Neuron (in vitro differentiated cells): ENCODE data around the gene GSTA2.
"Not testable (repeated sequence)": the region's sequence is repeated elsewhere in the genome, so short reads cannot be mapped to it uniquely, and the experiment has no call there.

Experiments
- H2AFZ ChIP-seq: one replicate; pipeline ENCODE4 v1.6.1; 2013; ENCODE audit warnings: low read depth, mild to moderate bottlenecking, inconsistent platforms, low read length, moderate library complexity
- H3K27me3 ChIP-seq: one replicate; pipeline ENCODE4 v1.6.1; 2013; ENCODE audit warnings: low read length; ENCODE audit not compliant: insufficient read depth
- H3K36me3 ChIP-seq: one replicate; pipeline ENCODE4 v1.6.1; 2013; ENCODE audit warnings: low read length; ENCODE audit not compliant: insufficient read depth
- H3K4me1 ChIP-seq: one replicate; pipeline ENCODE4 v1.6.1; 2013; ENCODE audit warnings: low read length; ENCODE audit not compliant: insufficient read depth
- H3K4me3 ChIP-seq: 2 replicates; pipeline ENCODE4 v1.5.1; 2013; ENCODE audit warnings: mild to moderate bottlenecking, low read length, moderate library complexity
- H3K9me3 ChIP-seq: one replicate; pipeline ENCODE4 v1.6.1; 2013; ENCODE audit warnings: low read length

Gene GSTA2

GRCh38 chr6:52749556-52750152 is 13.6 kb downstream of the GSTA2 start:
- Histone ChIP-seq H2AFZ (no peak overlapping the region), H3K27me3 (no peaks in the 10 kb centered on the region), H3K36me3 (no peaks in the 10 kb centered on the region), H3K4me3 (no peak overlapping the region), H3K4me1 (no peaks in the 10 kb centered on the region), H3K9me3 (no peaks in the 10 kb centered on the region)

- H3K4me3 ChIP-seq, H2AFZ ChIP-seq, H3K27me3 ChIP-seq, H3K4me1 ChIP-seq, H3K36me3 ChIP-seq, H3K9me3 ChIP-seq: not testable (repeated sequence)
These were observed 16.0 kb downstream of the GSTA2 start for GRCh38 chr6:52747301-52747700.

GRCh38 chr6:52746213-52746612 is 17.1 kb downstream of the GSTA2 start:
- Histone ChIP-seq H3K9me3 (no peaks in the 10 kb centered on the region), H3K27me3 (peaks cover 5% of the 10 kb centered on the region), H3K4me3 (no peak overlapping the region), H2AFZ (no peak overlapping the region), H3K36me3 (no peaks in the 10 kb centered on the region), H3K4me1 (no peaks in the 10 kb centered on the region)

- no peaks in the 10 kb centered on the region for H3K9me3 ChIP-seq
- H2AFZ ChIP-seq = no peak overlapping the region
These were observed 17.5 kb downstream of the GSTA2 start for GRCh38 chr6:52745764-52746201.

GRCh38 chr6:52741872-52742271 is 21.4 kb downstream of the GSTA2 start:
- Histone ChIP-seq H3K36me3 (no peaks in the 10 kb centered on the region), H3K4me3 (no peak overlapping the region), H3K27me3 (peaks cover 5% of the 10 kb centered on the region), H3K9me3 (no peaks in the 10 kb centered on the region), H3K4me1 (no peaks in the 10 kb centered on the region), H2AFZ (no peak overlapping the region)

More at GRCh38 chr6:52745764-52746201, 17.5 kb downstream of the GSTA2 start:
- H3K4me3 ChIP-seq = no peak overlapping the region
- no peaks in the 10 kb centered on the region for H3K36me3 ChIP-seq
- H3K4me1 ChIP-seq = no peaks in the 10 kb centered on the region
- peaks cover 5% of the 10 kb centered on the region for H3K27me3 ChIP-seq

- H3K9me3 ChIP-seq = no peaks in the 10 kb centered on the region
- H3K36me3 ChIP-seq = no peaks in the 10 kb centered on the region
- no peak overlapping the region for H3K4me3 ChIP-seq
- H2AFZ ChIP-seq = no peak overlapping the region
- H3K4me1 ChIP-seq = no peaks in the 10 kb centered on the region
- peaks cover 5% of the 10 kb centered on the region for H3K27me3 ChIP-seq
These were observed 23.6 kb downstream of the GSTA2 start for GRCh38 chr6:52739627-52740026.

GRCh38 chr6:52739134-52739533 is 24.1 kb downstream of the GSTA2 start:
- no peaks in the 10 kb centered on the region for H3K9me3 ChIP-seq
- H3K4me1 ChIP-seq = no peaks in the 10 kb centered on the region
- H3K27me3 ChIP-seq = peaks cover 5% of the 10 kb centered on the region
- H3K36me3 ChIP-seq = no peaks in the 10 kb centered on the region
- H2AFZ ChIP-seq = no peak overlapping the region
- no peak overlapping the region for H3K4me3 ChIP-seq

- Histone ChIP-seq H3K4me1 (peaks cover 16% of the 10 kb centered on the region), H3K4me3 (no peak overlapping the region), H3K36me3 (no peaks in the 10 kb centered on the region), H2AFZ (no peak overlapping the region), H3K9me3 (no peaks in the 10 kb centered on the region), H3K27me3 (peaks cover 2% of the 10 kb centered on the region)
These were observed 27.1 kb downstream of the GSTA2 start for GRCh38 chr6:52736145-52736544.

GRCh38 chr6:52735071-52735470 is 28.2 kb downstream of the GSTA2 start:
- peaks cover 19% of the 10 kb centered on the region for H3K4me1 ChIP-seq
- no peak overlapping the region for H2AFZ ChIP-seq
- peaks cover 2% of the 10 kb centered on the region for H3K27me3 ChIP-seq
- H3K4me3 ChIP-seq = no peak overlapping the region
- H3K36me3 ChIP-seq = no peaks in the 10 kb centered on the region
- H3K9me3 ChIP-seq = no peaks in the 10 kb centered on the region

GRCh38 chr6:52734072-52734471 is 29.2 kb downstream of the GSTA2 start:
- no peaks in the 10 kb centered on the region for H3K9me3 ChIP-seq
- H3K4me3 ChIP-seq = no peak overlapping the region
- H3K36me3 ChIP-seq = no peaks in the 10 kb centered on the region
- H2AFZ ChIP-seq = no peak overlapping the region
- H3K4me1 ChIP-seq = peaks cover 19% of the 10 kb centered on the region
- peaks cover 2% of the 10 kb centered on the region for H3K27me3 ChIP-seq

GRCh38 chr6:52733172-52733571 is 30.1 kb downstream of the GSTA2 start:
- H3K4me1 ChIP-seq = peaks cover 19% of the 10 kb centered on the region
- H2AFZ ChIP-seq = no peak overlapping the region
- peaks cover 8% of the 10 kb centered on the region for H3K27me3 ChIP-seq
- H3K9me3 ChIP-seq = no peaks in the 10 kb centered on the region
- no peak overlapping the region for H3K4me3 ChIP-seq
- H3K36me3 ChIP-seq = no peaks in the 10 kb centered on the region

- H3K4me1 ChIP-seq = peaks cover 19% of the 10 kb centered on the region
These were observed 31.6 kb downstream of the GSTA2 start for GRCh38 chr6:52731719-52732118.

GRCh38 chr6:52729576-52729975 is 33.7 kb downstream of the GSTA2 start:
- Histone ChIP-seq H2AFZ (no peak overlapping the region), H3K4me3 (no peak overlapping the region), H3K4me1 (peaks cover 19% of the 10 kb centered on the region), H3K27me3 (peaks cover 8% of the 10 kb centered on the region), H3K9me3 (no peaks in the 10 kb centered on the region), H3K36me3 (no peaks in the 10 kb centered on the region)

More at GRCh38 chr6:52731719-52732118, 31.6 kb downstream of the GSTA2 start:
- no peak overlapping the region for H2AFZ ChIP-seq
- no peaks in the 10 kb centered on the region for H3K9me3 ChIP-seq
- peaks cover 8% of the 10 kb centered on the region for H3K27me3 ChIP-seq
- no peak overlapping the region for H3K4me3 ChIP-seq
- H3K36me3 ChIP-seq = no peaks in the 10 kb centered on the region

GRCh38 chr6:52728394-52728793 is 34.9 kb downstream of the GSTA2 start:
- no peaks in the 10 kb centered on the region for H3K9me3 ChIP-seq
- H3K4me1 ChIP-seq = peaks cover 19% of the 10 kb centered on the region
- no peak overlapping the region for H3K4me3 ChIP-seq
- H3K27me3 ChIP-seq = peaks cover 6% of the 10 kb centered on the region
- no peak overlapping the region for H2AFZ ChIP-seq
- H3K36me3 ChIP-seq = no peaks in the 10 kb centered on the region
